PC-3 (cell line): ENCODE data around the gene PORCN.
"Not testable (repeated sequence)": the region's sequence is repeated elsewhere in the genome, so short reads cannot be mapped to it uniquely, and the experiment has no call there.

Experiments used
- EZH2 ChIP-seq: fragments of 300-600 bp; sonication (generic); IDR thresholded peaks from one replicate; pipeline ENCODE4 v1.6.1; 2017; ENCODE audit warnings: antibody characterized with exemption, mild to moderate bottlenecking, low read length; ENCODE audit not compliant: unreplicated experiment
- EZH2phosphoT487 ChIP-seq: fragments of 300-600 bp; sonication (generic); IDR thresholded peaks from 2 replicates; pipeline ENCODE4 v1.6.1; 2018; ENCODE audit warnings: mild to moderate bottlenecking, antibody characterized with exemption, low read length, borderline replicate concordance
- TF ChIP-seq, protein P1 (sequence below): fragments of 300-600 bp; sonication (generic); conservative IDR thresholded peaks from 2 replicates; pipeline ENCODE4 v1.5.1; 2017; ENCODE audit warnings: antibody characterized with exemption, low read depth, mild to moderate bottlenecking, low read length

- TF ChIP-seq, protein P1, sequence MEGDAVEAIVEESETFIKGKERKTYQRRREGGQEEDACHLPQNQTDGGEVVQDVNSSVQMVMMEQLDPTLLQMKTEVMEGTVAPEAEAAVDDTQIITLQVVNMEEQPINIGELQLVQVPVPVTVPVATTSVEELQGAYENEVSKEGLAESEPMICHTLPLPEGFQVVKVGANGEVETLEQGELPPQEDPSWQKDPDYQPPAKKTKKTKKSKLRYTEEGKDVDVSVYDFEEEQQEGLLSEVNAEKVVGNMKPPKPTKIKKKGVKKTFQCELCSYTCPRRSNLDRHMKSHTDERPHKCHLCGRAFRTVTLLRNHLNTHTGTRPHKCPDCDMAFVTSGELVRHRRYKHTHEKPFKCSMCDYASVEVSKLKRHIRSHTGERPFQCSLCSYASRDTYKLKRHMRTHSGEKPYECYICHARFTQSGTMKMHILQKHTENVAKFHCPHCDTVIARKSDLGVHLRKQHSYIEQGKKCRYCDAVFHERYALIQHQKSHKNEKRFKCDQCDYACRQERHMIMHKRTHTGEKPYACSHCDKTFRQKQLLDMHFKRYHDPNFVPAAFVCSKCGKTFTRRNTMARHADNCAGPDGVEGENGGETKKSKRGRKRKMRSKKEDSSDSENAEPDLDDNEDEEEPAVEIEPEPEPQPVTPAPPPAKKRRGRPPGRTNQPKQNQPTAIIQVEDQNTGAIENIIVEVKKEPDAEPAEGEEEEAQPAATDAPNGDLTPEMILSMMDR: not testable (repeated sequence)
- TF ChIP-seq EZH2, EZH2phosphoT487: not testable (repeated sequence)
Measured at GRCh38 chrX:48555731-48556325, 47.0 kb downstream of the PORCN start.
